Measurements from ENCODE around the gene POC5. TPM values are rescaled to one million over a fixed set of nuclear protein-coding genes. Genes with fewer than 3 reads are reported as not detected.

Gene POC5
- total and polyA plus RNA-seq, 8 donors, result 2.6 to 6.9 (median 4.5) TPM

DNA sequence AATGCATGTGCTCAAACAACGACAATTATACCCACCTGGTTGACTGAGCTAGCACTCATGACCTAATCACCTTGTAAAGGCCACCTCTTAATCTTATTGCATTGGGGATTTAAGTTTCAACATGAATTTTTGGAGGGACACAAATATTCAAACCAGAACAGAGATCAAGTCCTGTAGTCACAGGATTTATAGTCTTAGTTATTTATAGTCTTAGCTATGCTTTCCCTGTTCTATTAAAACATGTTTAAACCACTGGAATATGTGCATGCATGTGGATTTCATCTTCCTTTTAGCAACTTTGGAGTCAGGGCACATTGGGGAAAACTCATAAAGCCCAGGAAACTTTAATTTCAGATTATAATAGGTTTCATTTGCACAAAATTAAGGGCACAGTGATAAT is 79.3 kb downstream of the POC5 start:
- TF ChIP-seq, protein P1, sequence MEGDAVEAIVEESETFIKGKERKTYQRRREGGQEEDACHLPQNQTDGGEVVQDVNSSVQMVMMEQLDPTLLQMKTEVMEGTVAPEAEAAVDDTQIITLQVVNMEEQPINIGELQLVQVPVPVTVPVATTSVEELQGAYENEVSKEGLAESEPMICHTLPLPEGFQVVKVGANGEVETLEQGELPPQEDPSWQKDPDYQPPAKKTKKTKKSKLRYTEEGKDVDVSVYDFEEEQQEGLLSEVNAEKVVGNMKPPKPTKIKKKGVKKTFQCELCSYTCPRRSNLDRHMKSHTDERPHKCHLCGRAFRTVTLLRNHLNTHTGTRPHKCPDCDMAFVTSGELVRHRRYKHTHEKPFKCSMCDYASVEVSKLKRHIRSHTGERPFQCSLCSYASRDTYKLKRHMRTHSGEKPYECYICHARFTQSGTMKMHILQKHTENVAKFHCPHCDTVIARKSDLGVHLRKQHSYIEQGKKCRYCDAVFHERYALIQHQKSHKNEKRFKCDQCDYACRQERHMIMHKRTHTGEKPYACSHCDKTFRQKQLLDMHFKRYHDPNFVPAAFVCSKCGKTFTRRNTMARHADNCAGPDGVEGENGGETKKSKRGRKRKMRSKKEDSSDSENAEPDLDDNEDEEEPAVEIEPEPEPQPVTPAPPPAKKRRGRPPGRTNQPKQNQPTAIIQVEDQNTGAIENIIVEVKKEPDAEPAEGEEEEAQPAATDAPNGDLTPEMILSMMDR (IDR thresholded peaks at IDR 0.05), result no peak
- no peak for DNase-seq
- intact Hi-C loops (cut with DNase I), result no loop called here
- no peaks in the 10 kb centered on the region for H3K9me3 ChIP-seq
- H3K4me1 ChIP-seq, result no peaks in the 10 kb centered on the region
- no peak for ATAC-seq
- no peaks in the 10 kb centered on the region for H3K36me3 ChIP-seq
- no peak overlapping the region for H3K27ac ChIP-seq
- H3K4me3 ChIP-seq, result no peak overlapping the region
- H3K27me3 ChIP-seq, result no peaks in the 10 kb centered on the region
- FAIRE-seq, result no peak
- 89 to 91% methylated on average over 1 of the region's 1 CpG for WGBS, 2 donors

DNA sequence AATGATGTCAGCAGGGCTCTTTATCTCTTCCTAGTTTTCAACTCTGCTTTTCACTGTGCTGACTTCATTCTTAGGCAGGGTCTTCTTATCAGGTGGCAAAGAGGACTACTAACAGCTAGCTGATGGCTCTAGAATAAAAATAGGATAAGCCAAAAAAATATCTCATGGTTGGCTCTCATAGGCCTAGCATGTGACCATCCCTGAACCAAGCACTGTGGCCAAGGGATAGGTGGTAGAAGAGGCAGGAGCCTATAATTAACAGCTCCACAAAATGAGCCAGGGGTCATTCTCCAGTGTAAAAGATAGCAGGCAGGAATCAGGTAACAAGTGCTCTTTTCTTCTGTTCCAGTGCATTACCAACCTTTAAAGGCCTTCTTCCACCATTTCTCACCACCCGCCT is 84.9 kb downstream of the POC5 start:
- DNase-seq (no peak), FAIRE-seq (no peak), ATAC-seq (no peak)
- TF ChIP-seq, protein P1 (IDR thresholded peaks at IDR 0.05), result no peak
- Histone ChIP-seq H3K27me3 (no peaks in the 10 kb centered on the region), H3K9me3 (no peaks in the 10 kb centered on the region), H3K36me3 (no peaks in the 10 kb centered on the region), H3K4me1 (no peaks in the 10 kb centered on the region), H3K27ac (no peak overlapping the region), H3K4me3 (no peak overlapping the region)
- 93 to 100% methylated on average over 1 of the region's 1 CpG for WGBS, 2 donors
- intact Hi-C loops (cut with DNase I), result no loop called here

DNA sequence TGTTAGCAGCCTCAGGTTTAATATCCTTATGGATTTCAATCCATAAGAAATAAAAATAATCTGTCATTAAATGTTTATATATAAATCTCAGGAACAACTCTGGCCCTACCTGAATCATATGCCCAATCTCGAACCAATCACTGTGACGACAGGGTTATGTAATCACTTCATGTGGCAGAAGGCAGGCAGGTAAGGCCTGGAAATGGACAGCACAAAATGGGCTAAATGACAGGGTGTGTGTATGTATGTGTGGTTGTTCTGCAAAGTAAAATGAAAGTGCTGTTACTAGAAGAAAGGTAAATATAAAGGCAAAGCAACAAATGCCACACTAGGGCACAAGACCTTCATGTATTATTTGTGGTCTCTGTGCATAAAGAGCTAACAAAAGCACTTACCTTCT is 86.4 kb downstream of the POC5 start:
- Histone ChIP-seq H3K27me3 (no peaks in the 10 kb centered on the region), H3K4me1 (no peaks in the 10 kb centered on the region), H3K36me3 (no peaks in the 10 kb centered on the region), H3K4me3 (no peak overlapping the region), H3K9me3 (no peaks in the 10 kb centered on the region), H3K27ac (no peak overlapping the region)
- no peak for DNase-seq
- WGBS, 2 donors, result 72 to 81% methylated on average over 2 of the region's 2 CpGs
- no peak for FAIRE-seq
- TF ChIP-seq, protein P1 (IDR thresholded peaks at IDR 0.05), result no peak
- ATAC-seq, result no peak
- intact Hi-C loops (cut with DNase I), result no loop called here

DNA sequence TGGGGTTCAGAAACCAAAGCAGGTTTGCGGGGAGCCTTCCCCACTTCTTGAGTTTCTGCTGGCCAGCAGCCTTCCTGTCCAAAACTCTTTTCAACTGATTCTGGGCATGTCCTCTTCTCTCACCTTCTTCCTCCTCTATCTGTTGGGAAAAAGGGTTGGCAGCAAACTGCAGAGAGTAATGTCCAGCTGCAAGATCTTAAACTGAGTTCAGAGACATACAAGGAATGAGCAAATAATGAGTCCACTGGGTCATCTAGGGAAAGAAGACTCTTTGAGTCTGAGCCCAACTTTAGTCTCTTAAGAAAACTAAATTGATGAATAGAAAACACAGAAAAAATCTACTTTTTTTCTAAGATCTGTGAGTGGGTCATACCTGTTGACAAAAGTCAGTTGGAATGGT is 89.4 kb downstream of the POC5 start:
- Histone ChIP-seq H3K27me3 (no peaks in the 10 kb centered on the region), H3K36me3 (no peaks in the 10 kb centered on the region), H3K9me3 (no peaks in the 10 kb centered on the region), H3K4me3 (no peak overlapping the region), H3K27ac (no peak overlapping the region), H3K4me1 (peaks cover 0 to 13% (median 2%) of the 10 kb centered on the region in 3 donors)
- intact Hi-C loops (cut with DNase I), result no loop called here
- ATAC-seq (no peak), DNase-seq (no peak), FAIRE-seq (no peak)
- 90 to 95% methylated on average over 1 of the region's 1 CpG for WGBS, 2 donors
- TF ChIP-seq, protein P1 (IDR thresholded peaks at IDR 0.05), result no peak

DNA sequence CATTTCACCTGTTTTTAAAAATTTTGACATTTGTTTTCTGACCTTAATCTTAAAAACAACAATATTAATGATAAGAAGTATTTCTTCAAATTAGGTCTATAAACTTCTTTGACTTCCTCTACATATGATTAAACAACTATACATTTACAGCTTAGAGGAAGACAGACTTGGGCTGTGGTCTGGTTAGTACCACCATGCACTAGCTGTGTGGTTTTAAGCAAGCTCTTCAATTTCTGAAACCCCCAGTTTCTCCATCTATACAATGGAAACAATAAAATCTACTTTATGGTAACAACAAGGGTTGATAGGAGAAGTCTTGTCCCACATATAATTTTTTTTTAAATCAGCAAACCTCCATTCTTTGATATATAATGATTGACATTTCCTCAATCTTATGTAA is 90.3 kb downstream of the POC5 start:
- TF ChIP-seq, protein P1 (IDR thresholded peaks at IDR 0.05), result no peak
- no peaks in the 10 kb centered on the region for H3K27me3 ChIP-seq
- intact Hi-C loops (cut with DNase I), result no loop called here

More for the DNA sequence above, 90.3 kb downstream of the POC5 start:
- no peaks in the 10 kb centered on the region for H3K9me3 ChIP-seq
- H3K36me3 ChIP-seq, result no peaks in the 10 kb centered on the region
- peaks cover 0 to 22% (median 3%) of the 10 kb centered on the region in 3 donors for H3K4me1 ChIP-seq
- H3K4me3 ChIP-seq, result no peak overlapping the region
- FAIRE-seq, result no peak
- no peak for ATAC-seq
- no peak for DNase-seq
- H3K27ac ChIP-seq, result no peak overlapping the region

Other genes starting within 250 kb of the POC5 start
- gene CERT1, start 205.8 kb downstream of the POC5 start, total RNA-seq, result 10 to 100 TPM; 10.2 to 22.7 (median 13.5) TPM
- gene CERT1, start 205.8 kb downstream of the POC5 start, polyA plus RNA-seq, result 1 to 10 TPM; 6.2 to 8.7 TPM
- gene POLK, start 205.5 kb downstream of the POC5 start, total RNA-seq, result 10 to 100 TPM in 5 of 6 donors, 1 to 10 TPM in 1; 9.8 to 18.5 (median 11.7) TPM
- 1 to 10 TPM; 3.9 to 5.7 TPM for gene POLK, start 205.5 kb downstream of the POC5 start, polyA plus RNA-seq
- gene ANKDD1B, start 106.0 kb downstream of the POC5 start, total RNA-seq, result under 1 TPM; 0.38 to 0.79 (median 0.54) TPM
- 1 to 10 TPM in 1 of 2 donors, under 1 TPM in 1; 0.66 to 1.3 TPM for gene ANKDD1B, start 106.0 kb downstream of the POC5 start, polyA plus RNA-seq

Data from pancreas (tissue), 10 donors.